Cerebellar nuclear complex (tissue), 1 donor: ENCODE data around the gene BEND3.
"Not testable (repeated sequence)": the region's sequence is repeated elsewhere in the genome, so short reads cannot be mapped to it uniquely, and the experiment has no call there.

ENCODE experiments used
- DNase-seq, 2 experiments: peaks; one replicate each; lab custom pipeline; 2025; lab: John Stamatoyannopoulos, UW

The BEND3 gene

DNA sequence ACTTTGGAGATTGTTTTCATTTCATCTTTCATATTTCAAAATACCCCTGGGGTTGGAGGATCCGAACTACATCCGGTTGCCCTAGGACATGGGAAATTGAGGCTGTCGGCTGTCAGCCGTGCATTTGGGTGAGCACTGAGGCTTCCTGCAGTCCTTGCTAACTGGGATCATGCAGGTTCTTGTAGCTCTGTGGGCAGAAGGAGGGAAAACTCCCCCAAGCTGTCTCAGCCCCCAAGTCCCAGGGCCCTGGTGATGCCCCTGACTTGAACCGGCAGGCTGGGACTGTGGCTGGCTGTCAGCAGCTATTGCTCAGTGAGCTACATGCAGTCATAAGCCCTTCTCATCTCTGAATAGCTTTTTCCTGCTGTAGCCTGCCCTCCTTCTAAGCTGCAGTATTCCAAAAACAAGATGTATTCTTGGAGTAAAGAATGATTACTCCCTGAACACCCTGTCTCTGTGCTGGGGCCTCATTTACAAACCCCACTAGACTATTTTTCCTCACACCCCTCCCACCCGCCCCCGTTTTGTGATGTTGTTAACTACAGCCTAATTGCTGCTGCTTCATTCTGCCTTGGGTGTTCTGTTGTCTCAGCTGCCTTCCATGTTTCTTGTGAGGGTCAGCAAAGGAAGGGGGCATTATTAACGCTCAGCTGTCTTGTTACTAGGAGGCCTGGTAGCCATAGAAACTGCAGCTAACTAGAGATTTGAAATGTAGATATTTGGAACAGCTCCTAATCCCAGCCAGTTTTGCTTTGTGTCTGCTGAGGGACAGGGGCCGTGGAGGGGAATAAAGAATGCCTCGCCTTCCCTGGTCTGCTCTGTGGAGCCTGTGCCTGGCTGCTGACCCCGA, 69.3 kb downstream of the BEND3 start:
- DNase-seq = no peak

DNA sequence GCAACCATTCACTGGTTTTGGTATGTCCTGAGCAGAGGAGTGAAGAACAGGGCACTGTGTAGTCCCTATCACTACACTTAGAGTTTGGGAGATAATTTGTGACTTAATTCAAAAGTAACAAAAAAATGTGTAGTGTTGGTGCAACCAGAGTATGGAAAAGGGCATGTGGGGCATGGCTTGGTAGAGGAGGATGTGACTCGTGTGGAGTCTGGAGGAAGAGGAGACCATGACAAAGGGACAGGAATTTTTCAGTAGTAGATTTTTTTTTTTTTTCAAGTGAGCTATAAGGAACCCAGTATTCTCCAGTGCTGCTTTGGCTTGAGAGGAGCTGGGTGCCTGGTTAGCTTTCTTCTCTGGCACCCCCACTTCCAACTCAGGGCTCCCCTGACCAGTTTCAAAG, 82.2 kb downstream of the BEND3 start:
- DNase-seq = no peak

DNA sequence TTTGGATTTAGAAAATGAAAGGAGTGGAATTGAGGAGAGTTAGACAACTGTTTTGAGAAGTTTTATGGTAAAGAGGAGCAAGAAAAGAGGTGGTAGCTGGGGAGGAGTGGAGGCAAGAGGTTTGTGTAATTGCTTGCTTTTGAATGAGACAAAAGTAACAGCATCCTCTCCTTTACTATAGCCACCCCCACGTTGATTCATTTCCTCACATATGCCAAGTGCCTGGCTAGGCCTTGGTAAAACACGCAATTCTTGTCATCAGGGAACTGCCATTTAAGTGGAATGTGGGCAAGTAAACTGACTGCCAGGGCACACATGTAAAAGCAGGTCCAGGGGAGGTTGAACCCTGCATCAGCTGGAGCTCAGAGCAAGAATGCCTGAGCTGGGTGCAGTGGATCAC, 83.3 kb downstream of the BEND3 start:
- DNase-seq = no peak

DNA sequence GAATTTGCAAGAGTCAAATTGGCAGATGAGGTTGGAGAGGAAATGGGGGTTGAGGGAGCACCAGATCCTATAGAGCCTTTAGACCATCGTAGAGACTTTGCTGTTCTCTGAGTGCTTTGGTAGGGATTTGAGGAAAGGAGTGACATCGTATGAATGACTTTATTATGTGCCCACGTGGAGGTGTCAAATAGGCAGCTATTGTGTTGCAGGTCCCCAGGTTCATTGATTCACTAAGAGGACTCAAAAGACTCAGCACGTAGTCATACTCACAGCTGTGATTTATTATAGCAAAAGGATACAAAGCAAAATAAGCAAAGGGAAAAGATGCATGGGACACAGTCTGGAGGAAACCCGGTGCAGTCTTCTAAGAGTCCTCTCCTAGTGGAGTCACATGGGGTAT, 85.2 kb downstream of the BEND3 start:
- no peak for DNase-seq

DNA sequence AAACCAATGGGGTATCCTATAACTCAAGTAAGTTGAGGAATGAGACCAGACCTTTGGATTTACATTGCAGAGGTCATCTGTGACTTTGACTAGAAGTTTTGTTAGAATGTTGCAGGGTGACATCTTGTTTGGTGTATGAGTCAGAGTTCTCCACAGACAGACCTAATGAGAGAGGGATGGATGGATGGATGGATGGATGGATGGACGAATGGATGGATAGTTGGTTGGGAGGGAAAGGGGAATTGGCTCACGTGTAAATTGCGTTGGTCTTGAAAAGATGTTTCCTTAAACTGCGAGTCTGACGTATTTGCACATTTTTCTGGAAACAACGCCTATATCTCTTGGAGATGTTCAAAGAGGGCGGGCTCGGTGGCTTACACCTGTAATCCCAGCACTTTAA, 88.3 kb downstream of the BEND3 start:
- DNase-seq = no peak

DNA sequence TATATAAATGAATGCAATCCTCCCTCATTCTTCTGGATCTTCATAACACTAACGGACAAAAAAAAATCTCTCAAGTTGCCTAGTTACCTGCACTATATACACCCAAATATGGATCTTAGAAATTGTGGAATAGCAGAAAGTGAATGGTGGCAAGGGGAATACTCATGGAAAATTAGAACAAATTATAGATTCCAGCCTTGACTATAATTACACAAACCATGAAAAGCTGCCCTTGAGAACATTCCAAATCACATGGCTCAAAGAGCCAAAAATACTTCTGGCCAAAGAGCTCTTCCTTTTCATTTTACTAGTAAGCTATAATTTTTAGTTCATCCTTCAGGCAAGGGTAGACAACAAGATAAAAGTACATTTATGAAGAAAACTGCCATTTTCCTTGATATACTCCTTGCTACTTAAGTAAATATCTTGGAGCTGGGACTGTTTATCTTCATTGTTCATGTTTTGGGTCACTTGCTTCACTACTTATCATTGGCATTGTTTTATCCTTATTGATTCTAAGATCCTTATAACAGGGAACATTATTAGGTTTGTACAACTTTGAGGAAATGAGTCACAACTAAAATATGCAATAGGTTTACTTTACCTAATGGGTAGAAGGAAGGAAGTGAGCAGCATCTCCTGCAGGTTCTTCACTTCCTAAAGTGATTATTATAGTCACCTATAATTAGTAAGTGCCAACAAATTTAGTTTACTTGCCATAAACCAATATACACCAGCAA, 93.7 kb downstream of the BEND3 start:
- DNase-seq = no peak

DNA sequence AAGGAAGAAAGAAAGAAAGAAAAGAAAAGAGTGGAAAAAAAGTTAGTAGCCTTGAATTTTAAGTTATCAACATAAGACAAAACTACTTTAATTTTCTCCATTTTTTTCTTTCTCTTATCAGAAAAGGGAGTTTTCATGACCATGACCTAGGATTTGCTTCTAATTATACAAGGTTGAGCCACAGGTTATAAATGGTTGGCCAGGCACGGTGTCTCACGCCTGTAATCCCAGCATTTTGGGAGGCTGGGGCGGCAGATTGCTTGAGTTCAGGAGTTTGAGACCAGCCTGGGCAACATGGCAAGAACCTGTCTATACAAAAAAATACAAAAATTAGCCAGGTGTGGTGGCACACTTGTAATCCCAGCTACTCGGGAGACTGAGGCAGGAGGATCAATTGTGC, 95.1 kb downstream of the BEND3 start:
- no peak for DNase-seq

DNA sequence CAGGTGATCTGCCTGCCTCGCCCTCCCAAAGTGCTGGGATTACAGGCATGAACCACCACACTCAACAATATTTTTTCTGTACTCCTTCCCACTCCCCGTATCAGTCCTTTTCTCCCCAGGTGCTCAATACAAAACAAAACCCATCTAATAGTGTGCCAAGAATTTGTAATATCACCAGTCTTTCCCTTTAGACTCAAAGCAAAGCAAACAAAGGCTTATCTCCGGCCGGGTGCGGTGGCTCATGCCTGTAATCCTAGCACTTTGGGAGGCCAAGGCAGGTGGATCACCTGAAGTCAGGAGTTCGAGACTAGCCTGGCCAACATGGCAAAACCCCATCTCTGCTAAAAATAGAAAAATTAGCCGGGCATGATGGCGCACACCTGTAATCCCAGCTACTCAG, 95.7 kb downstream of the BEND3 start:
- DNase-seq = not testable (repeated sequence)

DNA sequence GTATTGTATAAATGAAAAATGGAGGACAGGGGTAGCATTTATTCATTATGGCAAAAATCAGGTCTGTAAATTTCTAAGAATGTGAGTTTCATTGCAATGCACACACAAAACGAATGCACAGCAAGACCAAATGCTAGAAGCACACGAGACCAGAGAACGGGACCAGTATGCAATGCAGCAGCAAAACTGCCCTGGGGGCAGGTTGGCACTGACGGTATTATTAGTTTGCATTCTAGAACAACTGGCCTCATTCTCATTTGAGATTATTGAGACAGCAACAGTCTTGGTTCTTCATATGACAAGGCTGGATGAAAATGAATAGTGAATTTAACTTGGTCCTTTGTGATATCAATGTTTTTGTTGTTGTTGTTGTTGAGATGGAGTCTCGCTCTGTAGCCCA, 96.3 kb downstream of the BEND3 start:
- DNase-seq = no peak
